IPS-18c (cell line): ENCODE measurements around the gene DMXL1.

Experiments used
- H3K4me3 ChIP-seq: 2 replicates; pipeline ENCODE4 v1.7.0; 2013; ENCODE audit warnings: low read depth, mild to moderate bottlenecking, low read length, moderate library complexity; ENCODE audit not compliant: insufficient read depth
- H3K9me3 ChIP-seq: one replicate; pipeline ENCODE4 v1.6.1; 2013; ENCODE audit warnings: mild to moderate bottlenecking, low read length, moderate library complexity; ENCODE audit not compliant: control insufficient read depth, insufficient read depth

DMXL1 gene

DNA sequence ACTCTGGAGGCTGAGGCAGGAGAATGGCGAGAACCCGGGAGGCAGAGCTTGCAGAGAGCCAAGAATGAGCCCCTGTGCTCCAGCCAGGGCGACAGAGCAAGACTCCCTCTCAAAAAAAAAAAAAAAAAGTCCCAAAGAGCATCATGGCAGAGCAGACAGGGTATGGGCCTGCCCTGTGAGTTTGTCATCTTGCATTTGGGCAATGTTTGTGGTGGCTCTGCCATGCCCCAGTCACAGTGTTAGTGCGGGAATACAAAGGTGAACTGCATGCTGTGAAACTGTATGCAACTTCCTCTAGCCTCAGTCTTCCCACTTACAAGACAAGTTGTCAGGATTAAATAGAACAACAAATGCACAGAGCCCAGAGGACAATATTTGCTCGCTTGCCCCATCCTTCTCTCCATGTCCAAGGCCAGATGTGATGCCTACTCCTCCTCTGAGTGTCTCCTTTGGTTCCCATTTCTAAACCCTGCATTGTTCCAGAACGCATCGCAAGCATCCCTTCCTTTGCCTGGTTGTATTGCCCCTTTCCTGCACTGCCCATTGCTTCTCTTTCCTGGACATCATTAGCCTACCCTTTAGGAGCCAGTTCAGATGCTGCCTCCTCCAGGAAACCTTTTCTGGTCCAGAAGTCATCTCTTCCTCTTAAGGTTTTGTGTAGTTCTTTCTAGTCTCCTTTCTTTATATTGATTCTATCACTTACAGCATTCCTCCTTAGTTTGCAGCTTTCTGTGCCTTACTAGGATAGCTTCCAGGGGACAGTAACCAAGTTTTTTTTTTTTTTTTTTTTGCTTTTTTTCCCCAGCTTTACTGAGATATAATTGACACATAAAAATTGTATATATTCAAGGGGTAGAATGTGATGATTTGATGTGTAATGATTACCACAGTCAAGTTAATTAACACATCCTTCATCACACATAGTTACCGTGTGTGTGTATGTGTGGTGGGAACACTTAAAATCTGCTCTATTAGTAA is 215.9 kb downstream of the DMXL1 start:
- no peak overlapping the region for H3K4me3 ChIP-seq

DNA sequence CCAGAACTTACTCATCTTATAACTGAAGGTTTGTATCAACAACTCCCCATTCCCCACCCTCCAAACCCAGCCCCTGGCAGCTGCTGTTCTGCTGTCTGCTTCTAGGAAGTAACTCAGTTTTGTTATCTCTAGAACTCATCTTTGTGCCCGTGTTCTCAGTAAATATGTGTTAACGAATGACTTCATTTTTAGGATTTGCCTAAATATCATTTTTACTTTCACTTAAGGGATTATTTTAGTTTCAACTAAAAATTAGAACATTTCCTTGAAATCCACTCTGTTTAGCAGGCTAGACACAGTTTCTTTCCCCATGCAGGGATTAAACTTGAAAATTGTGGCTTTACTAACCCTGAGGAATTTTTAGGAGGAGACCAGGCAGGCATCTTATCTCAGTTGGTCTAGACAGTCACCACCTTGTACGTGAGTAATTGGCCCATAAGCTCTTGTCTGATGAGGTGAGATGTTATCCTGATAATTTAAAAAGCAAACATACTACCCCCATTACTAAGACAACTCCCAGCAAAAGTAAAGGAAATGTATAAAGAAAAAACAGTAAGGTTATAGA is 216.7 kb downstream of the DMXL1 start:
- H3K9me3 ChIP-seq: no peaks in the 10 kb centered on the region
- H3K4me3 ChIP-seq: no peak overlapping the region

More for the DNA sequence above, 215.9 kb downstream of the DMXL1 start:
- no peaks in the 10 kb centered on the region for H3K9me3 ChIP-seq

DNA sequence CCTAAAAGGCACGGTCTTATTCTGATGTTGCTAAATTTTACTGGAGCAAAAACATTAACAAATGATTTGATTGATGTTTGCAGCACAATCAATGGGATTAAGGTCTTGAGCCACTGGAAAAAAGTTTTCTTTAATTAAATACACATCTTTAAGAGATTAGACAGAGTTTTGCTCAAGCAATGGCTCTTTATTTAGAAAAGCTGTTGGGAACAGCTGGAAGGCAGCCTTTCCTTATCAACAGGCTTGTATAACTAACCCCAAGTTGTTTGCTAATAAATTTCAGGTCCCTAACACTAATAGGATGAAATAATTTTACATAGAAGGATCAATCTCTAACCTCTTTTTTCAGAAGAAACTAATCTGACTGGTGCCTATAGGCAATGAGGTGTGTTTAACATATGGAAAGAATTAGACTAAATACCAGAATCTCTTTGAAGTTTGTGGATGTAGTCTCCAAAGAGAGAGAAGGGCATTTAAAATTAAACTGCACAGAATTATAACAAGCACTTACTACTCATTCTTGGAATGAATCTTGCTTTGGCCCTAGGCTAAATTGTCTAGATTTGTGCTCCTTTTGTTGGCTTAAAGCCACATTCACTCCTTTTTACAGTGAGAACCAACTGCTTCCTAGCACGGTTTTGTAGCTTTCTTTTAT is 217.6 kb downstream of the DMXL1 start:
- Histone ChIP-seq H3K4me3 (no peak overlapping the region), H3K9me3 (no peaks in the 10 kb centered on the region)

DNA sequence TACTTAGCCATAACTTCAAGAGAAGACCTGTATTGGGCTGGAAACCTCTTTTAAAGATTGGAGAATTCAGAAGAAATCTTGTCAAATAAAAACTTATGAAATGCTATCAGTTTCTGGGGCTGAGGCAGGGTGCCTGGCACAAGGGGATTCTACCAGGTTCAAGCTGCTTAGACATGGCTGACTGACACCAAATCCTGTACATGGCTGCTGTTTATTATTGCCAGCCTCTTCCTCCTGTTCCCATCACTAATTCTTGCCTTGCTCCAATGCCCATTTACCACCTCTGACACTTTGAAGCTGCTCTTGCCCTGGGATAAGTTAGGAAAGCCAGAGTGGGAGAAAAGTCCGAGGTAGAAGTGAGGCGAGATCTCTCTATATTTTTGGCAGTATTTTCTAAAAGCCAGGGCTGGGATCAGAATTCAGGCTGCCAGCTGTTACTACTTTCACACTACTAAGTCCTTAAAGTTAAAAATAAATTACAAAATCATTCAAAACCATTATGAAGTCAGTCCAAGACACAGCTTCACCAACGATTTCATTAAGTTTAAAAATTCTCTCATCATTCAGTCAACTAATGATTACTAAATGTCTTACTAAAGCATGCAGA is 218.7 kb downstream of the DMXL1 start:
- no peak overlapping the region for H3K4me3 ChIP-seq
- no peaks in the 10 kb centered on the region for H3K9me3 ChIP-seq

DNA sequence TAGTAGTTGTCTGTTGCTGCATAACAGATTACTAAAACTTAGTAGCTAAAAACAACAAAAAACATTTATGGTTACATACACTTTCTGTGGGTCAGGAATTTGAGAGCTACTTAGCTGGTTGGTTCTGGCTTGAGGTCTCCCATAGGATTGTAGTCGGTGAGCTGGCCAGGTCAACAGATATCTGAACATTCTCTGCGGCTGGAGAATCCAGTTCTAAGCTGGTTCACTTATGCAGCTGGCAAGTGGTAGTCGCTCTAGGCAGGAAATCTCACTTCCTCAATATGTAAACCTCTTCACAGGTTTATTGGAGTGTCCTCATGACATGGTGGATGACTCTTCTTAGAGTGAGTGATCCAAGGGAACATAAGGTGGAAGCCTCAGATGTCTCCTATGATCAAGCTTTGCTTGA is 219.3 kb downstream of the DMXL1 start:
- H3K4me3 ChIP-seq: no peak overlapping the region
- no peaks in the 10 kb centered on the region for H3K9me3 ChIP-seq

DNA sequence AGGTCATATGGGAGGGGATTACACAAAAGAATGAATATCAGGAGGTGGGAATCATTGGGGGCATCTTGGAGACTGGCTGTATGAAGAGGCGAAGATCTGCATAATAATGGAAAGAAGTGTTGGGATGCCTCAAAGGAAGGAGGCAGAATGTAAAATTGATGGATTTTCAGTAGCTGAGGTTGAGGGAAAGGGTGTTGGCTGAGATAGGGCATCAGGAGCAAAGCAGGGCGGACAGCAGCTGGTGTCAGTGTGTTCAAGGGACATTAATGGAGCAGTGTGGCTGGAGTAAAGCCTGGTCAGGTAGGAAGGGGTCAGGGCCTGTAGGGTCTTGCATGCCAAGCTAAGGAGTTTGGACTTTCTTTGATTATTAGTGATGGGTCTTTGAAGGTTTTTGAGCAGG is 219.7 kb downstream of the DMXL1 start:
- Histone ChIP-seq H3K4me3 (no peak overlapping the region), H3K9me3 (no peaks in the 10 kb centered on the region)

DNA sequence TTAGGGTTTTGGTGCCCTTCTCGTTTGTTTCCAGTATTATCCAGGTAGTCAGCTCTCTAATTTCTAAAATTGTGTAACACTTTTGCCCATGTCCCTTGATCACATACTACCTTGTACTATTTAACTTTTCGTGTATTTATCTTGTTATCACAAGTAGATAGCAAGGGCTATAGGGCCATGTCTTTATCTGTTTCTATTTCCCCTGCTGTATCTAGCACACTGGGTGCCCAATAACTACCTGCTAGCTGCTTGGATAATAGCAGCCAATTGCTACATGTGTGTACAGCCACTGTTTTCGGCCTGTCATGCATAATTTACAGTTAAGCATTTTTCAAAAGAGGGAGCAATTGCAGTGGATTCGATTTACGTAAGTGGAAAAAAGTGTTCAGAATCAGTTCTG is 220.2 kb downstream of the DMXL1 start:
- no peak overlapping the region for H3K4me3 ChIP-seq

DNA sequence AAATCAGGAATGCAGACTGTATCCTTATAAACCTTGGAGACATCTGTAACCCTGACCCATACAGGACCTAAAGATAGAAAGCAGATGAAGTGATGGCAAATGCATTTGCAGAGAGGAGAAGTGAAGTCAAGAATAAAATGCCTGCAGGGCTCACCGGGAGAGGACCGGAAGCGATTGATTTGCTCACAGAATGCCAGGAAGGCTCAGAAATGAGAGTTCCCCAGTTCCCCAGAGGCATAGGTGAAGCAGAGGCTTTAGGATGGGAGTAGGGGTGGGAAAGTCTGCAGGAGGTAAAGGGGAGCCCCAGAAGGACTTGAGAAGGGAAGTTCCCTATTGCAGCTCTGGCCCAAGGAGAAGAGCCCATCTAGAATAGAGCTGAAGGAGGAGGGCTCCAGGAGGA is 221.0 kb downstream of the DMXL1 start:
- Histone ChIP-seq H3K4me3 (no peak overlapping the region), H3K9me3 (no peaks in the 10 kb centered on the region)

More for the DNA sequence above, 220.2 kb downstream of the DMXL1 start:
- no peaks in the 10 kb centered on the region for H3K9me3 ChIP-seq

DNA sequence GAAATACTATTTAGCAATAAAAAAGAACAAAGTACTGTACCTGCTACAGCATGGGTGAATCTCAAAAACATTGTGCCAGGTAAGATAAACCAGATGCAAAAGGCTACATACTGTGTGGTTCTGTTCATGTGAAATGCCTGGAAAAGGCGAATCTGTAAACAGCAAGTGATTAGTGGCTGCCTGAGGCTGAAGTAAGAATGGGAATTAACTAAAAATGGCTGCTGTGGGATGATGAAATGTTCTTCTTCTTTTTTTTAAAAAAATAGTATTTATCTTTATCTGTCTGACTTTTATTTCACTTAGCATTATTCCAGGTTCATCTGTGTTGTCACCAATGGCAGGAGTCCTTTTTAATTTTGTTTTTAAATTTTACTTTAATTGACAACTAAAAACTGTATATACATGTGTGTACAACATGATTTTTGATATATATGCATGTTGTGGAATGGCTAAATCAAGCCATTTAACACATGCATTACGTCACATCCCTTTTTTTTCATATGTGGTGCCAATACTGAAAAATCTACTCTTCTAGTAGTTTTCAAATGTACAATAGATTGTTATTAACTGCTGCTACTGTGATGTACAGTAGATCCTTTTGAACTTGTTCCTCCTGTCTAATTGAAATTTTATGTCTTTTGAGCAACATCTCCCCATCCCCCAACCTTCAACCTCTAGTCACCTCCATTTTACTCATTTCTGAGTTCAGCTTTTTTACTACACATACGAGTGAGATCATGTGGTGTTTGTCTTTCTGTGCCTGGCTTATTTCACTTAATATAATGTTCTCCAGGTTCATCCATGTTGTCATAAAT is 222.0 kb downstream of the DMXL1 start:
- no peak overlapping the region for H3K4me3 ChIP-seq
- H3K9me3 ChIP-seq: no peaks in the 10 kb centered on the region

DNA sequence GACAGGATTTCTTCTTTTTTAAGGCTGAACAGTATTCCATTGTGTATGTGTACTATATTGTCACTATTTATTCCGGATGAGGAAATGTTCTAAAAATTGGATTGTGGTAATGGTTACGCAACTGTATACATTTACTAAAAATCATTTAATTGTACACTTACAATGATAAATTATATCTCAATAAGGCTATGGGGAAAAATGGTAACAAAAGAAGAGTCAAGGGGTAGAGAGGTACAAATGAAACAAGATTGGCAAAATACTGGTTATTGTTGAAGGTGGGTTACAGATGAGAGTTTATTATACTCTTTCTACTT is 222.6 kb downstream of the DMXL1 start:
- Histone ChIP-seq H3K9me3 (no peaks in the 10 kb centered on the region), H3K4me3 (no peak overlapping the region)
